ENCODE data around the gene MTA1.

DNA sequence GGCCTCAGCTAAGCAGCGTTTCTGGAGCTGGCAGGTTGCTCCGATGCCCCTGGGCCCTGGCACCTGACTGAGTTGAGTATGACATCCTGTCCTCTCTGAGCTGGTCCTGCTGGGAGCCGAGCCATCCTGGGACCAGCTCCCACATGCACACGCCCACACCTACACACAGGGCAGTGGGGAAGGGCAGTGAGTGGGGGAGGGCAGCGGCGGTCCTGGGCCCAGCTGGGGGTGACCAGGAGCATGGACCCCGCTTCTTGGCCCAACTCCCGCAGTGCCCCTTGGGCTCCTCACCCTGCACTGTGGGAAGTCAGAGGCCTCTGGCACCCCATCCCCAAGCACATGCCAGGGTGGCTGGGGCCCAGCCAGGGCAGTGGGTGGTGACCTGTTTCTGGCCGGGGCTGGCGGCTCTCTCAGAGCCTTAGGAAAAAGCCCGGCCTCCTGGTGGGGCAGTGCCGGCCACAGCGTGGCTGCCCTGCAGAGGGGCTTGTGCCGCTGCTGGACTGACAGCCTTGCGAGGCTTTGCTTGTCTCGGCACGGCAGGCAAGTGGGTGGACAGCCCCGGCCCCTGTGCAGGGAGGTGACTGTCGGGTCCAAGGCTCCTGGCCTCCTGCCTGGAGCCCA, 49.1 kb downstream of the MTA1 start:
- TF ChIP-seq POLR2A (IDR thresholded peaks at IDR 0.05) (no peak), EP300 (IDR thresholded peaks at IDR 0.05) (no peak)
